Fibroblast of skin of right biceps (primary cell): ENCODE data around the gene TMEM123.
A peak's percentile ranks its signal among the peaks of the same experiment; 100 is the strongest.

Experiments used
- DNase-seq: peaks from one replicate; pipeline ENCODE4 v3.0.0-alpha.2; 2013

Gene TMEM123

DNA sequence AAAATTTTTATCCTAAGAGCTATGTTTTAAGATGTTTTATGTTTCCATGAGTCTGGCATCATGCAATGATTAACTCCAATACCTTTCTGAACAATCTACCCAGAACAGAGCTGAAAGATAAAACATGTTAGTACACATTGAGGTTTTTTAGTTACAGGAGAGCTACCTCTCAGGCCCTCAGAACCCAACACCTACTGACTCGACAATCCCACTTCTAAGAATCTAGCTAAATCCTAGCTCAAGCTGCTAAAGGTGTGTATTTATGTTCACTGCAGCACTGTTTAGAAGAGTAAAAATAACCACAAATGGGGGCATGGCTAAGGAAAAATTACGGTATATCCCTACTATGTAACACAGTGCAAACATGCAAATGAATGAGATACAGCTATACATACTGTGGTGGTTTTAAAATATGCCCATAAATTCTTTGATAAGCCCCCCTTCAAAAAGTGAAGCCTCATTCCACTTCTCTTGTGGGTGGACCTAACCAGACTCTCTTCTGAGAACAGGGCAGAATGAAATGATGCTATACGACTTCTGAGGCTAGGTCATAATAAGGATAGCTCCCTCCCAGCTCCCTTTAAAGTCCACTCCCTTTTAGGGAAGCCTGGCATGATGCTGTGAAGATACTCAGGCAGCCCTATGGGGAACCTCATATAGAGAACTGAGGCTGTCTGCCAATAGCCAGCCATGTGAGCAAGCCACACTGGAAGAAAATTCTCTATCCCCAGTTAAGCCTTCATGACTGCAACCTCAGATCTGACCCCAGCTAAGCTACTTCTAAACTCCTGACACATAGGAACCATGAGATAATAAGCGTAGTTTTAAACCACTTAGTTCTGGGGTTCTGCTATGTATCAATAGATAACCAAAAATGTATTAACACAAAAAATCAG lies 29.5 kb downstream of the TMEM123 start:
- DNase-seq = no peak

DNA sequence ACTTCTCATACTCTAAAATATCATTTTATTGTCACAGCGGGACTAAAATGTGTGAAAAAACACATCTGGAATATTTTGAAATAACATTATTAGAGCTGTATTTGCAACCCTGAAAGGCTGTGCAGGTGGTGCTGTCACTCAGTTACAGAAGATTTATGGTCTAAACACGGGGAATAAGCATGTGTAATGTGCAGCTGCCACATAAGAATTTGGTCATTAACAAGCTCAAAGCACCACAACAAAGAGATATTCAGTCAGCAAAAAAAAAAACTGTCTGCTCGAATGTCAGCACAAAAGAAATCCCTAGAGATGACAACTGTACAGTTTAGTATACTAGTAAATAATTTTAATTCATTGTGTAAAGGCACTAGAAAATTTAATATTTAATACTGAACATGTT lies 31.3 kb downstream of the TMEM123 start:
- no peak for DNase-seq

DNA sequence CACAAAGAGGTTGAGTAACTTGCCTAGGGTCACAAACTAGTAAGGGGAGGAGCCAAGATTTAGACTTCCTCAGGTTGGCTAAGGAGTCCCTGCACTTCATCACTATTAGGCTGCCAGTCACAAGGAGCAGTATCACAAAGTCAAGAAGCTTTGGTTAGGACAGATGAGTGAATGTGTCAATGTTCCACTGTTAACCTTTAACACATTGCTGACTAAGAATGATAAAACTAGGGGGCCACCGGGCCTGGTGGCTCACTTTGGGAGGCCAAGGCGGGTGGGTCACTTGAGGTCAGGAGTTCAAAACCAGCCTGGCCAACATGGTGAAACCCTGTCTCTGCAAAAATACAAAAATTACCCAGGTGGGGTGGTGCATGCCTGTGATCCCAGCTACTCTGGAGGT lies 32.0 kb downstream of the TMEM123 start:
- no peak for DNase-seq

DNA sequence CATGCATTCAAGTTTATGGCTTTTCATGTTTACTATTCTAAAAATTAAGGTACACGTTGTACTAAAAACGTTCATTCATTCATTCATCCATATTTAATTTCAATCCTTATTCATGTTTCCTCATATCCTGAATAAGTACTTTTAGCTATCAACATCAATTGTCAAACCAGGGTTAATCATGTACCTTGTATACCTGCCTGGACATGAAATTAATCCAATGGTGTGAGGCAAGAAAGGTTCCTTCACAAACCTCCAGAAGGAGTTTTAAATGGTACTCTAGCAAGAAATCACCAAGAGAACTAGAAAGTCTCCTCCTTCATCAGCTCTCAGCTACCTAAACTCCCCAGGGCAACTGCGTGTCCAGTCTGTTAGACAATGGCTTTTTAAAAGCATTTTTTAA lies 33.4 kb downstream of the TMEM123 start:
- DNase-seq = no peak

DNA sequence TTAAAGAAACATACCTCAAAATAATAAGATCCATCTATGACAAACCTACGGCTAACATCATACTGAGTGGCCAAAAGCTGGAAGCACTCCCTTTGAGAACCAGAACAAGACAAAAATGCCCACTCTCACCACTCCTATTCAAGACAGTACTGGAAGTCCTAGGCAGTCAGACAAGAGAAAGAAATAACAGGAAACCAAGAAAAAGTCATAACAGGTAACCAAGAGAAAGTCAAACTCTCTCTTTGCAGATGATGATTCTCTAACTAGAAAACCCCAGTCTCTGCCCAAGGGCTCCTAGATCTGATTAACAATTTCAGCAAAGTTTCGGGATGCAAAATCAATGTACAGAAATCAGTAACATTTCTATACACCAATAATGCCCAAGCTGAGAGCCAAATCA lies 35.6 kb downstream of the TMEM123 start:
- no peak for DNase-seq

DNA sequence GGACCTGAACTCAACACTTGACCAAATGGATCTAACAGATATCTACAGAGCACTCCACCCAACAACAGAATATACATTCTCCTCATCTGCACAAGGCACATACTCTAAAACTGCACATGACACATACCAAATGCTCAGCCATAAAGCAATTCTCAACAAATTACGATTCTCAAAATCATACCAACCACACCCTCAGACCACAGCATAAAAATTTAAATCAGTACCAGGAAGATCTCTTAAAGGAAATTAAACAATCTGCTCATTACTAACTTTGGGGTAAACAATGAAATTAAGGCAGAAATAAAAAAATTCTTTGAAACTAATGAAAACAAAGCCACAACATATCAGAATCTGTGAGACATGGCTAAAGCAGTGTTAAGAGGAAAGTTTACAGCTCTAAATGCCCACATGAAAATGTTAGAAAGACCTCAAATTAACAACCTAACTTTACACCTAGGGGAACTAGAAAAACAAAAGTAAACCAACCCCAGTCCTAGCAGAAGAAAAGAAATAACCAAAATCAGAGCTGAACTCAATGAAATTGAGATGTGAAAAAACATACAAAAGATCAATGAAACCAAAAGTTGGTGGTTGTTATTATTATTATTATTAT lies 37.2 kb downstream of the TMEM123 start:
- DNase-seq = no peak

DNA sequence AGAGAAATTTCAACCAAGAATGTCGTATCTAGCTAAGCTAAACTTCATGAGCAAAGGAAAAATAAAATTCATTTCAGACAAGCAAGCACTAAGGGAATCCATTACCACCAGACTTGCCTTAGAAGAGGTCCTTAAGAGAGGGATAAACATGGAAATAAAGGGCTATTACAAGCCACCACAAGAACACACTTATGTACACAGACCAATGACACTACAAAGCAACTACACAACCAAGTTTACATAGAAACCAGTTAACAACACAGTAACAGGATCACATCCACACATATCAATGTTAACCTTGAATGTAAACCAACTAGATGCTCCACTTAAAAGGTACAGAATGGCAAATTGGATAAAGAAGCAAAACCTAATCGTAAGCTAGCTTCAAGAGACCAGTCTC lies 38.0 kb downstream of the TMEM123 start:
- DNase-seq = no peak

DNA sequence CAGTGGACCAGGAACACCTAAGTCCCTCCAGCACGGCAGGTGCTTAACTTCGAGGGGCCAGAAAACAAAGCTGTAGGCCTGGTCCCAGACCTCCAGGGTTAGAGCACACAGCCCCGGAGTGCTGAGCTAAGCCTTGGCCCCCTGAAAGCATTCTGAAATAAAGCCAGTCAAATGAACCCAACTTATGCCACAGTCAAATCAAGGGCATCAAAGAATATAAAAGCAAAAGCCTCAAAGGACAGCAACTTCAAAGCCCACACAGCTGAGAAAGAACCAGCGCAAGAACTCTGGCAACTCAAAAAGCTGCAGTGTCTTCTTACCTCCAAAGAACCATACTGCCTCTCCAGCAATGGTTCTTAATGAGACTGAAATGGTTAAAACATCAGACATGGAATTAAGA lies 39.1 kb downstream of the TMEM123 start:
- no peak for DNase-seq

DNA sequence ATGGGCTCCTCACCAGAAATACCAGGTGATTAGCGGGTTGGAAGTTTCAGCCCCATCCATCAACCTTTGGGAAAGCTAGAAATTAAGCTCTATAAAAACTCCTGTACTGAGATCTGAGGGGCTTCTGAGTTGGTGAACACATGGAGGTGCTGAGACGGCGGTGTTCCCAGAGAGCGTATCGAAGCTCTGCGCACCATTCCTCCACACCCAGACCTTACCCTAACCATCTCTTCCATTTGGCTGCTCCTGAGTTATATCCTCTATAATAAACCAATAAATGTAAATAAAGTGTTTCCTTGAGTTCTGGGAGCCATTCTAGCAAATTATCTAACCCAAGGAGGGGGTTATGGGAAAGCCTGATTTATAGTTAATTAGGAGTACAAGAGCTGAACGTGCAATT lies 41.4 kb downstream of the TMEM123 start:
- no peak for DNase-seq

DNA sequence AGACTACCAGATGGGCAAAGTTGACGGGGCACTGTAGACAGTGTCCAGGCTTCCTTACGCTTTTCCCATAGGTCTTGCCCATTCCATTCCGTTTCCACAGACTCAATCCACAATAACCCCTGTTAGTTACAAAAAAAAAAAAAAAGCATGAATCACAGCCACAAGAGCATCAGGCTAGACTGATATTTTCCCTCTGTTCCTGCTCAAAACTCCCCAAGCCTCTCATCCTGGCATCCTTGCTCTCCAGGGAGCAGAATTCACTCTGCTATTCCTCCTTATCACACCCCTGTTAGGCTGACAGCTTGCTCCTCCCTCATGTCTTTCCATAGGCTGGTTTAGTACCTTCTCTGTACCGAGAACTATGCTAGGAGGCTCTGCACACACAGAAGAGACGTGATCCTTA lies 42.2 kb downstream of the TMEM123 start:
- DNase-seq = peak; percentile 60

DNA sequence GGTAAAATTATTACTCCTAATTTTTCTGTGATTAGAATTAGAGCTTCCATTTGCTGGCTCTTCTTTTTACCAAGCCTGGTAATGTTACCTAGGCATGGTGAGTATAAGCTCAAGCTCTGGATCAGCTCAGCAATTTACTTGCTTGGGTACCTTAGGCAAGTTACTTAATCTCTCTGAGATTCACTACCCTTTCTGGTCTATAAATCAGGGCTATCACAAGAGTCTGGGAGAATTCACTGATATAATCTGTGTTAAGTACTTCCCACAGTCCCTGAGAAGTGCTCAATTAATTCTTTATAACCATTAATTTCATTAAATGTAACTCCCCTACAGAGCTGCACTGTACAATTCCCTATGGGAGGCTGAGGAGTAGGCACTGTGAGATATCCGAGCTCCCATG lies 44.2 kb downstream of the TMEM123 start:
- no peak for DNase-seq

DNA sequence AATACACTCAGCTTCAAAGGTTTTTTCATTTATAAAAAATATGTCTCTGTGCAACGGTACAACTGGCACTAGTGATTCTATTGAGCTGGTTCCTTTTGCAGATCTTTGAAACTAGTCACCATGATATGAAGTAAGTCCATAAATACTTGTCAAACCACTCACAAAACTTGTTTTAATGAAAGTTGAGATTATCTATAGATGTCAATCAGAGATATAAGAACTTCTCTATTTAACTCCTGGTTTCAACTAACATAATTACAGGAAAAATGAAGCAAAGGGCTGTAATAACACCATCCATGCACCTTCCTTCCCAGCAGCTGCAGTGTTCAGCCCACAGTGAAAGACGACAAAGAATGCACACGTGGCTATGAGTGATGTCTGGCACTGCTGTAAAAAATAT lies 44.7 kb downstream of the TMEM123 start:
- DNase-seq = no peak

DNA sequence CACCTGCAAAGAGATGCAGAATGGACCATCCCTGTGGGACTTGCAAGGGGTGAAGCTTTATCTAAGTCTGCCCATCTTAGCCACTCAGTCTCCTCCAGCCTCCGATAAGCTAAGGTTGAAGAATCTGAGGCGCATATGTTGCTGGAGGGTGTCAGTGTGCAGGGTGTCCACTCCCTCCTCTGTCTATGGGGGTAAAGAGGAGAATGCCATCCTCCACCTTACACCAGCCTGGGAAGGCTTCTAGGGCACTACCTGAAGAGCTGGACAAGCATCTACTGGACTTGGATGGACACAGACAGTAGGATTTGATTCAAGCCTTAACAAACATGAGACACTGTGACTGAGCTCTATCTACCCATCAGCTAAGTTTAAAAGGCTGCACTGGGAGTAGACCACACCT lies 46.5 kb downstream of the TMEM123 start:
- no peak for DNase-seq

DNA sequence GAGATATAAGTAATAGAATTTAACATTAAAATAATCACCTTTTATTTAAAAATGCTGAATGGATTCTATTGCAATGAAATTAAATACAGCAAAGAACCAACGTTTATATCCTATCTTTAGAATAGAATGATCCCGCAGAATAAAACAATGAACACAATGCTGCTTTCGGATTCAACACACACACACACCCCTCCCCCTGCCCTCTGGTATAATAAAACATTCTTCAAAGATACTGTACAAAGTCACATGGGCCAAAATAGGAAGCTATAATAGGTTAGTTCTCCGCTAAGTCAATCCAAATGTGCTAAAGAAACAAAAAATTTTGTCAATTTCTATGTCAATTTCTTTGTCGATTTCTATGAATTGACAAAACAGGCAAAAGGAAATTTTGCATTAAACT lies 47.1 kb downstream of the TMEM123 start:
- no peak for DNase-seq

DNA sequence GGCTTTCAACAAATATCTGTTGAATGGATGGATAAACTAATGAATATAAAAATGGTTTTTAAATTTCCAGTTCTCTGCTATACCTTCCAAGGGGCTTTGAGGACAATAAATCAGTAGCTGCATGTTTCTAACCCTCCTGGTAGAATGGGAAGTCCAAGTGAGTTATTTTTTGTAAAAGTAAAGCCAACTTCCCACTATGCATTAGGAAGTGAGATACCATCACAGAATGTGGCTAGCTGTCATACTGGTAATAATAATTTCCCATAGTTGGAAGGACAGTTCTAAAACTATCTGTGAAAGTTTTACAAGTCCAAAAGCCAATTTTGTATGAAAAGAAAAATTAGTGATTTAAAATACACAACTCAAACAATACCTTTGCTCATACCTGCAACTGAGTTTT lies 50.0 kb downstream of the TMEM123 start:
- no peak for DNase-seq

DNA sequence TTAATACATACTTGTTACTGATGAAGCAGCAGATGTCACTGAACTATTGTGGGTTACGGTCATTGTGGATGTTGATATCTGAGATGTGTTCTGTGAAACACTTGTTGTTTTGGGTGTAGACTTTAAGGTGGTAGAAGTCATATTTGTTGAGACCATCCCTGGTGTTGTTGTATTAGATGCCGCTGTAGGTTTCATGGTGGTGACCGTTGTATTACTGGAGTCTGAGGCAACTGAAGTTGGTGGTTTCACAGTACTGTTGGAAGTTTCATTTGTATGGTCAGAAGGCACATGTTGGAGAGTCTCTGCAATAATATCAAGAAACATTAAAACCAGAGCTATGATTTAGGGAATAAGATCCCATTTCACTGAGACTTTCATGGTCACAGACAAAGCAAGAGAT lies 50.7 kb downstream of the TMEM123 start:
- no peak for DNase-seq

DNA sequence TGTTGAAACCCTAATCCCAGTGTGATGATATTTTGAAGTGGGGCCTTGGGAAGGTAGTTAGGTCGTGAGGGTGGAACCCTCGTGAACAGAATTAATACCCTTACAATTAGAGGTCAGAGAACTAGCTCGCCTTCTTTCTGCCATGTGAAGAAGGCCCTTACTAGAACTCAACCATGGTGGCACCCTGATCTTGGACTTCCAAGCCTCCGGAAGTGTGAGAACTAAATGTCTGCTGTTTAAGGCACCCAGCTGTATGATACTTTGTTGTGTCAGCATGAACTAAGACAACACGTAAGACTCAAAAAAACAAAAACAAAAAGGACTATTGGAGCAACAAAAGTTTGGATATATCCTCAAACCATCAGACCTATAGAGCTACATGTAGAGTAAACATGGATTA lies 52.0 kb downstream of the TMEM123 start:
- DNase-seq = no peak

DNA sequence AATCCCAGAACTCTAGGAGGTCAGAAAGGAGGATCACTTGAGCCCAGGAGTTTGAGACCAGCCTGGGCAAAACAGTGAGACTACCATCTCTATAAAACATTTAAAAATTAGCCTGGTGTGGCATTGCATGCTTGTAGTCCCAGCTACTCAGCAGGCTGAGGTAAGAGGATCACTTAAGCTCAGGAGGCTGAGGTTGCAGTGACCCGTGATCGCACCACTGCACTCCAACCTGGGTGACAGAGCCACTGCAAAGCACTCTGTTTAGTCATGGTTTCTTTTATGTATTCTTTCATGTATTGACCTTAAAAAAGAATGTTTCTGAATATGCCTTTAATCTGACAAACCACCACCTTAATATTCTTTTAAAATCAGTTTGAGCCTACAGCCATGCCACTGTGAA lies 53.4 kb downstream of the TMEM123 start:
- DNase-seq = no peak

DNA sequence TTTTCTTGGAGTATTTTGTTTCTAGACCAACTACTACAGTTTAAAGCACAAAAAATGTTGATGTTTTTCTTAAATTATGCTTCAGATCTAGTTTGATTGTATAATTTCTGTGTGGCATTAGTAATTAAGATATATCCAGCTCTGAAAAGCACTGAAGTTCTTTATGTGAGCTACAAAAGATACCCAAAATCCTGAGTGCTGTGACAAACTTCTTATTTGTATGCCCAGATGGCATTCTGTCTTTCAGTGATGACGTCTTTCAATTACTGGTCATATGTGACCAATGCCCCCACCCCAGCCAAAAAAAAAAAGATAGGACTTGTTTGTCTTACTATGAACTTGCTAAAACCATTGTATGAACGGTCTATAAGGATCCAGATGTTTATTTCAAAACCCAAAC lies 54.3 kb downstream of the TMEM123 start:
- no peak for DNase-seq

DNA sequence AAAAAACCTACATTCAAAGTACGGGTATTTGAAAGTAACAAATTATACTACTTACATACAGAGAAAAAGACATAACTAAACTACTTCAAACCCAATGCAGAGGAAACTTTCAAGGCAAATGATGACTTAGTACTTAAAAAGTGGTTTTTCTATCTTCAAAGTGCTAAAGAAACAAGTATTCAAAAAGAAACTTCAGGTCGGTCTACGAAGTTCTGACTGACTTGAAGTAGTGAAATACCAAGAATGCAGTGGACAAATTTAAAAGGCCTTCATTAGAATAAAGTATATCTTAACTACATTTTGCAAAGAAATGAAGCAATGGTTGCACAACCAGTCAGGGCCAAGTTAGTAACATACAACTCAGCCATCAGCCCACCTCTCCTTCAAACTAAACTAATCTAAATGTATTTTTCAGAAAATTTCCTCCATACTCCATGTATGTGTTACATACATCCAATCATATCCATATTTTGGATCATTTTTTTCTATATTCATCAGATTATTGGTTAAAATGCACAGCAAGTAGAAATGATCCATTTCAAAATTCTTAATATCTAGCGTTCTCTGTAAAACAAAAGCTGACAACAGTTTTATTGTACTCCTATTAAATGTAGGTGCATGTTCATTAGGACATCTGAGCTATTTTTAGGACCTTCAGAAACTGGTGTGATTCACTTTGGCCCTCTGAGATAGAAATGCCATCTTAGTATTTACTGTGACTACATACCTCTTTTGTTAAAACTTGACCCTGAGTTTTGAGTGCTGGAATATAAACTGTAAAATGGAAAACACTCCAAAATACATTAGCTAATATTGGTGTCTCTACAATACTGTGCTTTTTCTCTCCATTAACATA lies 55.6 kb downstream of the TMEM123 start:
- DNase-seq = no peak

DNA sequence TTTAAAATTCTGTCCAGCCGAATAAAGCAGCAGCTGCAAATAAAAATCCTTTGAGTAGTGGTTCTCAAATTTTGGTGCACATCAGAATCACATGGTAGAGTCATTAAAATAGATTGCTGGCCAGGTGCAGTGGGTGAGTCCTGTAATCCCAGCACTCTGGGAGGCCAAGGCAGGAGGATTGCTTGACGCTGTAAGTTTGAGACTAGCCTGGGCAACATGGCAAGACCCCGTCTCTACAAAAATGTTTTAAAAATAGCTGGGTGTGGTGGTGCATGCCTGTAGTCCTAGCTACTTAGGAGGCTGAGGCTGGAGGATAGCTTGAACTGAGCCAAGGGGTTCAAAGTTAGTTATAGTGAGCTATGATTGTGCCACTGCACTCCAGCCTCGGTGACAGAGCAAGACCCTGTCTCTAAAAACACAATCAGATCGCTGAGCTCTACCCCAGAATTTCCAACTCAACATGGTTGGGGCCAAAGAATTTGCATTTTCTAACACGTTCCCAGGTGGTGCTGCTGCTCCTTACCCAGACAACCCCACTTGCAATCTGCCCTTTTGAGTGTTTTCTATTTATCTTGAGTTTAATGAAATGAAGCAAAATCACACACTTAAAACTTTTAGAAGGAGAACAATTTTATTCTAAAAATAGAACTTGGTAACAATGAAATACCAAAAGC lies 56.7 kb downstream of the TMEM123 start:
- DNase-seq = no peak

DNA sequence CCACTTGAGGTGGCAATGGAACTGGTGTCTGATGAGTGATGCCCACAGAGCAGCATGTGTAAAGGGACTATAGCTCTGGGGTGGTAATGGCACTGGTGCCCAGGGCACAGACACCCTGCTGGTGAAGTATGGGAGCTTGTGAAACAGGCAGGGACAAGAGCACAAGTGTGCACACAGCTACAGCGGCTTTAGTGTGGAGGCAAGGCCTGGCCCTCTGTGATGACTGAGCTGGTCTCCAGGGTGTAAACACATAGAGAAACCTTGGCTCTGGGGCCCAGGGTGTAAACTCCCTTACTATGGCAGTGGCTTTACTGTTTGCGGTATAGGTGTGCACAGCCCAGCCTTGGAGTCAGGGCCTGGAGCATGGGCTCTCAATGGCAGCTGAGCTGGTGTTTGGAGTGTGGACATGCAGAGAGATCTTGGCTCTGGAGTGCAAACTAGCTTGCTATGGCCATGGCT lies 59.3 kb downstream of the TMEM123 start:
- no peak for DNase-seq
